Measurements from ENCODE around the gene EXOSC5. TPM values are rescaled to one million over a fixed set of nuclear protein-coding genes. Genes with fewer than 3 reads are reported as not detected.

Gene EXOSC5
- polyA plus RNA-seq: 27.9 and 29.3 TPM in 2 replicates

DNA sequence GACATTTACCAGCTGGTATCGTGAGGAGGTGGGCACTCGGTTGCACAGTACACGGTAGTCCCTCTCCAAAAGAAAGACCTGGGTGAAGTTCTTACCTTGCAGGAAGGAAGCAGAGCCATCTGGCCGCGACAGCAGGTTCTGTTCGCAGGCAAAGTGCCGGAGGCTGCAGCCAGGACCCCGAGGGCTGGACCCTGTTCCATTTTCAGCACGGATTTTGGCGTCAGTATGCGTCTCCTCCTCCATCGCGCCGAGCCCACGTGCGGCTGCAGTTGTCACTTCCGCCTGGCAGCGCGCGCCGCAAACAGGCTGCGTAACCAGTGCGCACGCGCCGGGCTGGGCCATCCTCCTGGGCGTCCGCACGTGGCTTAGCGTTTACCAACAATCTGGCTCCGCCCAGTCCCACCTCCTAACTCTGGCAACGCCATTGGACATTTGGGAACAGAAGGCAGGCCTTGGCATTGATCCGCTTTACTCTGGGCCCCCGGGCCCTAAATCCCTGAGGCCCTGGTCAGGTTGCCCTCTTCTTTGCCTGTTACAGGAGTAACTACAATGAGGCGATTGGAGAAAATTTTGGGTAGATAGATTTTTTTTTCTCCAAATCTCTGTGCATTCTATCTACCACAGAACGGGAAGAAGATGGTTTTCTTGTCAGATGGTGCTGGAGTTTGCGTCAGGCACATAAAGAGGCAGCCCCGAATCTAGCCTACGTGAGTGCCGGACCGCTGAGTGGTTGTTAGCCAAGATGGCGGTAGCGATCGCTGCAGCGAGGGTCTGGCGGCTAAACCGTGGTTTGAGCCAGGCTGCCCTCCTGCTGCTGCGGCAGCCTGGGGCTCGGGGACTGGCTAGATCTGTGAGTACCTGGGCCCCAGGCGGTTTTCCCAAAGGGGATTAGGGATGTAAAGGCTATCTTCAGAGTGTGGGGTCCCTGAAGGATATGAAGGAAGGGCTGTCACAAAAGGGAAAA is at the start of gene EXOSC5, which contains the start of gene BCKDHA:
Gene EXOSC5, minus strand, starts transcription at position 274 of the 964 bp plus-strand sequence. Its CDS starts 31 bp downstream, at position 243.
Gene BCKDHA, plus strand, starts transcription at position 733 of the 964 bp plus-strand sequence. Its CDS starts 10 bp downstream, at position 743.

GRCh38 chr19:41442473-41443355 is 45.6 kb upstream of the EXOSC5 start, which contains the start of gene ERICH4:
Gene ERICH4, plus strand, starts transcription at chr19:41443156. Its CDS starts 14 bp downstream, at chr19:41443170.

GRCh38 chr19:41439441-41440222 is 42.5 kb upstream of the EXOSC5 start, which contains the start of gene DMAC2:
Gene DMAC2, minus strand, starts transcription at chr19:41439912. Its CDS starts 13 bp downstream, at chr19:41439899.

DNA sequence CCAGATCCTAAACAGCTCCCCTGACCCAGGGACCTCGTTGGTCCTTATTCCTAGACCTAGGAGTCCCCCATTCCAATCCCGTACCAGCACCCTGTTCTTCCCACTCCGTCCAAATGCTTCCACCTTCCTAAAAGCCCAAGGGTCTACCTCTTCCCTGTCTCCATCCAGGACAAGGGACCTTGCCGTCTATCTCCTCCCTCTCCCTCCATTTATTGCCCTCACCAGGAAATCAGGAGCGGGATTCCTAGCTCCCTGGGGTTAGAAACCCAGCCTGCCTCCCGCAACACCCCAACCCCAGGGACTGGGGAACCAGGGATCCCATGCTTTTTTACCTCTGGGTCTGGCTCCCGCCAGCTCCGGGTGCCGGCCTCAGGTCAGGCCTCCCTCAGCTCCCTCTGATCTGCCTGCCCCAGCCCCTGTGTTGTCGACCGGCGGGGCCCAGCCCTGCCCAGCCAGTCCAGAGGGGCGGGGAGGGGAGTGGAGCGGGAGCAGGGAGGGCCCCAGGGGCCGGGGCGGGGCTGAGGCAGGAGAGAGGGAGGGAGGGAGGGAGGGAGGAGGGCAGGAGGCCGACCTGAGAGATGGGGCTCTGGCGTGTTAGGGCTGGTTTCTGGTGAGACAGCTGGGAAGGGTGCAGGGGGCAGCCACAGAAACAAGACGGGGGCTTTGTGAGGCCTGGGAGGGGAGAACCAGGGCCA is 29.9 kb upstream of the EXOSC5 start, which contains the start of gene B3GNT8:
Gene B3GNT8, minus strand, starts transcription at position 423 of the 695 bp plus-strand sequence. CDS start 596 bp downstream, outside the sequence.

DNA sequence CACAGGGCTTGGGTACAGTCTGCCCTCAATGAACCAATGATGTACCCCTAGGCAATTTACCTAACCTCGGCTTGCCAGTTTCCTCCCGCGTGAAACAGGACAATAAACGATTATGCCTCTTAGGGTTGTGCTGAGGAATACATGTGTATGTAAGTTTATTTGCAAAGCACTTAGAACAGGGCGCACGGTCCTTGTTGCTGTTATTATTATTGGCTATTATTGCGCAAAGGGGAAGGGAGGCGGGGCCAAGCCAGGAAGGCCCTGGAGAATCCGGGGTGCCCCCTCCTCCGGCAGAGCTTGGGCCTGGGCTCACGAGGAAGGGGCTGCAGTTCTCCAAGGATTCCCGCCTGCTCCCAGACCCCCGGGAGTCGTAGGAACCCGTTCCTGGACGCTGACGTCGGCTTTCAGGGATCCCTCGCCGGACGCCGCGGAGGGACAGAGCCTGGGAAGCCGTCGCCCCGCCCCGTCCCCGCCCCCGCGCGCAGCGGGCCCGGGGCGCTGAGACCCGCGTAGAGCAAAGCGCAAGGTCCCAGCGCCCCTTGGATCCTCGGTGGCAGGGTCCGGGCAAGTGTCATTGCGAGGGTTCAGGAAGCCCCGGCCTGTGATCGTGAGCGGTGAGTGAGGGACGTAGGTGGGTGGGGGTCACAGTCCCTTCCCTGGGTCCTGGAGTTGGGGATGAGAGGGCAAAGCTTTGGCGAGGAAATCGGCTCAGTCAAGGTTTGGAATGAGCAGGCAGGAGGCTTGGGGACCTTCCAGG is 20.7 kb downstream of the EXOSC5 start, which contains the start of gene TMEM91:
Gene TMEM91, plus strand, starts transcription at position 293 of the 757 bp plus-strand sequence. CDS start 1,777 bp downstream, outside the sequence.

GRCh38 chr19:41363753-41364523 is 33.2 kb downstream of the EXOSC5 start, which contains the start of gene B9D2:
Gene B9D2, minus strand, starts transcription at chr19:41364149. Its CDS starts 630 bp downstream, at chr19:41363519.

DNA sequence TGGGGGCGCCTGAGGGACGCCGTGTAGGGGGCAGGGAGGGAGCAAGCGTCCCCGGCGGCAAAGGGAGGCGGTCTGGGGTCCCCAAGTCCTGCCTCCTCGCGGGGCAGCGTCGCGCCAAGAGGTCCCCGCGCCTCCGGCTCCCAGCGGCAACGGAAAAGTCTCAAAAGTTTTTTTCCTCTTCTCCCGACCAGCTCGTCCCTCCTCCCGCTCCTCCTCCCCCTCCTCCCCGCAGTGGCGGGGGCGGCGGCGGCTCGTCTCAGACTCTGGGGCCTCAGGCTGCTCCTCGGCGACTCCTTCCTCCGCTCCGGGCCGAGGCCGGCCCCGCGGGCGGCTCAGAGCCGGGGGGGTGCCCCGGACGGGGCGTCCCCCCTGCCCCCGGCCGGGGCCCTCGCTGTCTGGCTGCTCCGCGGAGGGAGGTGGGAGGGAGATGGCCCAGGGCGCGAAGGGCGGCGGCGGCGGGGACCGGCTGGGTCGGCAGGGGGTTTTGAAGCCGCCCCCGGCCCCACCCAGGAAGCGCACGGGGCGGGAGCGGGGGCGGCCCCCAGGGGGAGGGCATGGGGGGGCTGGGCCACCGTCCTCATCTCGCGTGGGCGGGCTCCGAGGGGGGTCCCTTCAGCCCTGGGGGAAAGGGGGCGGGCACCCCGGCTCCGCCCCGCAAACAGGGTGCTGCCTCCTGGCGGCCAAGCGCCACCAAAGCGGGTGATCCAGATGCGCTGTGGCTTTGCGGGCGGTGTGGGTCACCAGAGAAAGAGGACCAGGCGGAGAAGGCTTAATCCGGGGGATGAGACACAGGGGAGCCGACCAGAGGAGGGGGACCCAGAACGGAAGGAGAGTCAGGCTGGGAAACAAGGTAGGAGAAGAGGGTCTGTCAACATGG is 43.5 kb downstream of the EXOSC5 start, which contains the start of gene TGFB1:
Gene TGFB1, minus strand, starts transcription at position 457 of the 877 bp plus-strand sequence. CDS start 878 bp downstream, outside the sequence.

Other genes with a start within 250 kb of the EXOSC5 start
- 0.14 and 0.34 TPM in 2 replicates for gene CYP2S1, start 204.1 kb downstream of the EXOSC5 start, polyA plus RNA-seq
- 2.5 and 3.9 TPM in 2 replicates for gene AXL, start 178.1 kb downstream of the EXOSC5 start, polyA plus RNA-seq
- 14.1 and 15.2 TPM in 2 replicates for gene HNRNPUL1, start 133.0 kb downstream of the EXOSC5 start, polyA plus RNA-seq
- 1.5 and 3.9 TPM in 2 replicates for gene CCDC97, start 87.2 kb downstream of the EXOSC5 start, polyA plus RNA-seq
- not detected in 2 replicates for gene TGFB1, start 43.4 kb downstream of the EXOSC5 start, polyA plus RNA-seq
- 5.1 and 6.7 TPM in 2 replicates for gene B9D2, start 33.2 kb downstream of the EXOSC5 start, polyA plus RNA-seq
- 0.43 and 3.3 TPM in 2 replicates for gene TMEM91, start 20.8 kb downstream of the EXOSC5 start, polyA plus RNA-seq
- 9.6 and 20.9 TPM in 2 replicates for gene BCKDHA, start 459 bp upstream of the EXOSC5 start, polyA plus RNA-seq
- gene B3GNT8, start 30.0 kb upstream of the EXOSC5 start, polyA plus RNA-seq: not detected in 2 replicates
- gene DMAC2, start 42.6 kb upstream of the EXOSC5 start, polyA plus RNA-seq: 14.9 and 20.5 TPM in 2 replicates
- gene ERICH4, start 45.8 kb upstream of the EXOSC5 start, polyA plus RNA-seq: not detected in 2 replicates
- gene CEACAM21, start 178.8 kb upstream of the EXOSC5 start, polyA plus RNA-seq: not detected in 2 replicates
- not detected in 2 replicates for gene CEACAM4, start 229.7 kb upstream of the EXOSC5 start, polyA plus RNA-seq

Measured in Purkinje cell (primary cell).